Dermis microvascular lymphatic vessel endothelial cell (primary cell): ENCODE measurements around the gene BCKDHB. TPM values are rescaled to one million over a fixed set of nuclear protein-coding genes. Genes with fewer than 3 reads are reported as not detected.
"Not testable (repeated sequence)": the region's sequence is repeated elsewhere in the genome, so short reads cannot be mapped to it uniquely, and the experiment has no call there.

ENCODE experiments used
- DNase-seq, 2 donors: peaks; one replicate each; pipeline versions ENCODE4 v3.0.0 to v3.0.0-alpha.2; 2010; ENCODE audit warnings: low read depth in 2 of 2
- total RNA-seq: library from RNA; depleted of rRNA; stranded (reverse); fragments of >200 nt; gene quantifications from 2 replicates; pipeline ENCODE4 v1.2.1, GENCODE V29; 2014

Gene BCKDHB
- total RNA-seq, 1 donor from 2014 or later: 7.7 TPM

- no peak for DNase-seq
Observed at GRCh38 chr6:80205404-80205803, 98.9 kb downstream of the BCKDHB start.

GRCh38 chr6:80206758-80207157 lies 100.3 kb downstream of the BCKDHB start:
- DNase-seq: no peak

GRCh38 chr6:80209430-80209829 lies 103.0 kb downstream of the BCKDHB start:
- no peak for DNase-seq

GRCh38 chr6:80210618-80211017 lies 104.1 kb downstream of the BCKDHB start:
- no peak for DNase-seq

- DNase-seq: no peak
Observed at GRCh38 chr6:80211286-80211685, 104.8 kb downstream of the BCKDHB start.

- DNase-seq: not testable (repeated sequence)
Observed at GRCh38 chr6:80211890-80212289, 105.4 kb downstream of the BCKDHB start.

GRCh38 chr6:80214436-80215022 lies 108.1 kb downstream of the BCKDHB start:
- peak; percentile 66 to 73 for DNase-seq

GRCh38 chr6:80215063-80215462 lies 108.6 kb downstream of the BCKDHB start:
- peak; percentile 41 to 66 for DNase-seq

- DNase-seq: peak in 1 of 2 donors; percentile 1
Observed at GRCh38 chr6:80217794-80218193, 111.3 kb downstream of the BCKDHB start.

GRCh38 chr6:80223743-80224212 lies 117.3 kb downstream of the BCKDHB start:
- DNase-seq: peak in 1 of 2 donors; percentile 27

- no peak for DNase-seq
Observed at GRCh38 chr6:80226151-80226550, 119.7 kb downstream of the BCKDHB start.

GRCh38 chr6:80226699-80227098 lies 120.2 kb downstream of the BCKDHB start:
- no peak for DNase-seq

GRCh38 chr6:80227545-80228105 lies 121.2 kb downstream of the BCKDHB start:
- DNase-seq: no peak

GRCh38 chr6:80233262-80233661 lies 126.8 kb downstream of the BCKDHB start:
- no peak for DNase-seq

GRCh38 chr6:80233958-80234357 lies 127.5 kb downstream of the BCKDHB start:
- no peak for DNase-seq

GRCh38 chr6:80234401-80234800 lies 127.9 kb downstream of the BCKDHB start:
- no peak for DNase-seq

- no peak for DNase-seq
Observed at GRCh38 chr6:80234908-80235307, 128.4 kb downstream of the BCKDHB start.

GRCh38 chr6:80235647-80236046 lies 129.2 kb downstream of the BCKDHB start:
- DNase-seq: no peak

GRCh38 chr6:80238754-80239153 lies 132.3 kb downstream of the BCKDHB start:
- not testable (repeated sequence) for DNase-seq

GRCh38 chr6:80245043-80245442 lies 138.6 kb downstream of the BCKDHB start:
- DNase-seq: no peak

- peak in 1 of 2 donors; percentile 29 for DNase-seq
Observed at GRCh38 chr6:80249897-80250296, 143.4 kb downstream of the BCKDHB start.

GRCh38 chr6:80250391-80250997 lies 144.0 kb downstream of the BCKDHB start:
- DNase-seq: no peak

- no peak for DNase-seq
Observed at GRCh38 chr6:80251321-80251720, 144.8 kb downstream of the BCKDHB start.
